Skin of body (tissue), 2 donors: ENCODE results near the gene NME3. TPM values are rescaled to one million over a fixed set of nuclear protein-coding genes. Genes with fewer than 3 reads are reported as not detected.

Experiments
- DNase-seq: peaks from one replicate; lab custom pipeline; 2025; lab: John Stamatoyannopoulos, UW
- total RNA-seq: library from RNA; depleted of rRNA; stranded (reverse); fragments of >200 nt; gene quantifications from one replicate; pipeline ENCODE4 v1.2.3, GENCODE V29; 2014

Gene NME3
- total RNA-seq, 1 donor from 2014 or later = 18.1 TPM

- DNase-seq = no peak
Observed at GRCh38 chr16:1770328-1771187, 785 bp downstream of the NME3 start.

- no peak for DNase-seq
Observed at GRCh38 chr16:1769402-1770300, 1.7 kb downstream of the NME3 start.

GRCh38 chr16:1768767-1769401, 2.5 kb downstream of the NME3 start:
- DNase-seq = no peak

GRCh38 chr16:1768061-1768766, 3.1 kb downstream of the NME3 start:
- DNase-seq = no peak

- no peak for DNase-seq
Observed at GRCh38 chr16:1767116-1767994, 4.0 kb downstream of the NME3 start.

GRCh38 chr16:1766701-1767100, 4.6 kb downstream of the NME3 start:
- no peak for DNase-seq

- no peak for DNase-seq
Observed at GRCh38 chr16:1766231-1766630, 5.1 kb downstream of the NME3 start.

- no peak for DNase-seq
Observed at GRCh38 chr16:1765826-1766225, 5.5 kb downstream of the NME3 start.

GRCh38 chr16:1764971-1765370, 6.4 kb downstream of the NME3 start:
- no peak for DNase-seq

- DNase-seq = no peak
Observed at GRCh38 chr16:1763521-1764511, 7.5 kb downstream of the NME3 start.

GRCh38 chr16:1762879-1763520, 8.3 kb downstream of the NME3 start:
- no peak for DNase-seq

- DNase-seq = no peak
Observed at GRCh38 chr16:1762196-1762878, 9.0 kb downstream of the NME3 start.

GRCh38 chr16:1761751-1762150, 9.6 kb downstream of the NME3 start:
- no peak for DNase-seq

- DNase-seq = no peak
Observed at GRCh38 chr16:1760911-1761310, 10.4 kb downstream of the NME3 start.

GRCh38 chr16:1759511-1759910, 11.8 kb downstream of the NME3 start:
- no peak for DNase-seq

- DNase-seq = no peak
Observed at GRCh38 chr16:1758923-1759322, 12.4 kb downstream of the NME3 start.

GRCh38 chr16:1757714-1758461, 13.5 kb downstream of the NME3 start:
- no peak for DNase-seq
